Urinary bladder (tissue), 4 donors: Measurements from ENCODE around the gene FAM83B. TPM values are rescaled to one million over a fixed set of nuclear protein-coding genes. Genes with fewer than 3 reads are reported as not detected.

Source experiments
- DNase-seq: peaks from one replicate; pipeline ENCODE4 v3.0.0-alpha.2; 2015; ENCODE audit errors: extremely low spot score
- H3K27ac ChIP-seq: one replicate; pipeline ENCODE4 v1.5.1; 2013; ENCODE audit warnings: low read depth, mild to moderate bottlenecking, moderate library complexity
- H3K36me3 ChIP-seq: one replicate; pipeline ENCODE4 v1.6.1; 2013; ENCODE audit warnings: mild to moderate bottlenecking, moderate library complexity; ENCODE audit not compliant: insufficient read depth
- H3K4me1 ChIP-seq: one replicate; pipeline ENCODE4 v1.6.1; 2013; ENCODE audit warnings: mild to moderate bottlenecking, moderate library complexity; ENCODE audit not compliant: insufficient read depth
- H3K4me3 ChIP-seq: one replicate; pipeline ENCODE4 v1.5.1; 2013; ENCODE audit warnings: low read depth, low read length
- WGBS: extraction: QIAGEN DNeasy Blood & Tissue Kit; methylation state at CpG from one replicate; pipeline ENCODE4 v1.1.7; 2013; 5-methylcytosine and 5-hydroxymethylcytosine counted together
- polyA plus RNA-seq: library from polyadenylated mRNA; stranded (reverse); fragments of 200-250 nt; gene quantifications from one replicate; pipeline ENCODE4 v1.2.3, GENCODE V29; 2013
- total RNA-seq: library from RNA; depleted of rRNA; stranded (reverse); fragments of >200 nt; gene quantifications from one replicate; pipeline ENCODE4 v1.2.3, GENCODE V29; 2014
- donor health status: healthy with polysubstance abuse.
- donor health status: healthy.

FAM83B gene
- total and polyA plus RNA-seq, 2 donors, result 0.72 to 15.7 TPM

DNA sequence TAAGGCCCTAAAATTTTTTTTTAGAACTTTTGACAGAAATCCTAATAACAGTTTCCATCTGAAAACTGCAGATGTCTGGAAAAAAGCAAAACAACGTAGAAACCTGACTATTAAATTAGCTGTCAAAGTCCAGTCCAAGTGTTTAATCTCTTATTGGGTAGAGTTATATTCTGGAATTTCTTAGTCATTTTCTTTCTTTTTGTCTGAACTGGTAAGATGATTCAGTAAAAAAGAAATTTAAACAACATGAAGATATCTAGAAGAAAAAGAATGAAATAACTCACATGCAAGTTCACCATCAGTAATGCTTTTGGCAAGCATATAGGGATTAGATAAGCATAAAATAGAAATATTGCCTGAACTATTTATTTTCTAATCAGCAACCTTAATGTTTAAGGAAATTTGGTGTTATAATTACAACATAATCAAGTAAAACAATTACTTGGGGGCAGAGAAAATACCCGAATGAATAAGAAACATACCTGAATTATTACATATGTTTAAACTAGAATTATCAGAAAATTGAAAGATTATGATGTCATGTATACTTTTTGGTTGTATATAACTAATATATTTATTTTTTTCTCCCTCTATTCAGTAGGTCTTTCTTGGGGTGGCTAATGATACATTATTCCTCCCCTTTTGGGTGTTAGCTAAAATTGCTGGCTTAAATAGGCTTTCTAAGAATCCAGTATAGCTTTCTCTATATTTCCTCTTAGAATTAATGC is 51.1 kb downstream of the FAM83B start:
- Histone ChIP-seq H3K27ac (no peak overlapping the region), H3K4me1 (no peaks in the 10 kb centered on the region), H3K4me3 (no peak overlapping the region), H3K36me3 (no peaks in the 10 kb centered on the region)
- DNase-seq, result no peak
- WGBS, result 65% methylated on average over 2 of the region's 2 CpGs

DNA sequence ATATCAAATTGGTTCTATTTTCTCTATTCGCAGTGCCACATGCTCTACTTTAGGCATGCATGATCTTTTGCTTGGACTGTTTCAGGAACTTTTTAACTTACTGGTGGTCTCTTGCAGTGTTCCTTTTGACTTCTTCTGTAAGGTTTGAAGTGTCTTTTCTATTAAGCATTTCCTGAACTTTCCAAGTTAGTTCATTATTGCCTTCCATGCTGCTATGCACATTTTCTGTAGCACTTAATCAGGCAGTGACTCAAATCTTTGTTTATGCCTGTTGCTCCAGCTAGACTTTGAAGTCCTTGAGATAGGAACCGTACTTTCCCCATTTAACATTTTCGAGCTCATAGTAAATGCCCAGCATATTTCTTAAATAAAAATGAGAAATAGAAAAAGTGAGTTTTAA is 52.2 kb downstream of the FAM83B start:
- Histone ChIP-seq H3K4me1 (no peaks in the 10 kb centered on the region), H3K4me3 (no peak overlapping the region), H3K27ac (no peak overlapping the region), H3K36me3 (no peaks in the 10 kb centered on the region)
- no peak for DNase-seq
- WGBS, result 86% methylated on average over 3 of the region's 3 CpGs

DNA sequence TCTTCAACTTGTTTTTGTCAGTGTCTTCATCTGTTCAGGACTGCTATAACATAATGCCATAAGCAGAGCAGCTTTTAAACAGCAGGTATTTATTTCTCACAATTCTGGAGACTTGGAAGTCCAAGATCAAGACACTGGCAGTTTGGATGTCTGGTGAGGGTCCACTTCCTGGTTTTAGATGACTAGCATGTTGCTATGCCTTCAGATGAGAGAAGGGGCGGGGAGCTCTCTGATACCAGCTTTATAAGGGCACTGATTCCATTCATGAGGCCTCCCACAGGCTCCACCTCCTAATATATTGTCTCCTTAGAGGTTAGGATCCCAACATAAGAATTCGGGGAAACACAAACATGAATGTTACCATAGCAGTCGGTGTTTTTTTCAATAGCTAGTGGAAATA is 52.9 kb downstream of the FAM83B start:
- no peaks in the 10 kb centered on the region for H3K4me1 ChIP-seq
- H3K27ac ChIP-seq, result no peak overlapping the region
- no peak overlapping the region for H3K4me3 ChIP-seq
- H3K36me3 ChIP-seq, result no peaks in the 10 kb centered on the region
- WGBS, result 94% methylated on average over 3 of the region's 3 CpGs
- no peak for DNase-seq

DNA sequence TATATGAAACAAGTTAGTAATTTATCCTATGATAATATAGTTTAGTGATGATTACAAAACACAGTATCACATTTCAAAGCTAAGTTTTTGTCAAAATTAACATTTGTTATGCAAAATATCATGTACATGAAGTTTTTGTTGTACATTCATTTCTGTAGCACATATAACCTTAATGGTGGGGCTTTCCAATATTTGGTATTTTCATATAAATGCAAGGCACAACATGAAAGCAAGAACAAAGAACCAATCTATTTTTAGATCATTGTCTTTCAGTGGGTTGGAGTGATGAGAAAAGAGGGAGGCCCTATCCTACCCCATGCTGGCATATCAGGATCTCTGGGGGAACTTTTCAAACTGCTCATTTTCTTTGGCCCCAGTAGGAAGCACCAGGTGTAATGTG is 53.4 kb downstream of the FAM83B start:
- Histone ChIP-seq H3K36me3 (no peaks in the 10 kb centered on the region), H3K4me3 (no peak overlapping the region), H3K4me1 (no peaks in the 10 kb centered on the region), H3K27ac (no peak overlapping the region)
- no peak for DNase-seq

DNA sequence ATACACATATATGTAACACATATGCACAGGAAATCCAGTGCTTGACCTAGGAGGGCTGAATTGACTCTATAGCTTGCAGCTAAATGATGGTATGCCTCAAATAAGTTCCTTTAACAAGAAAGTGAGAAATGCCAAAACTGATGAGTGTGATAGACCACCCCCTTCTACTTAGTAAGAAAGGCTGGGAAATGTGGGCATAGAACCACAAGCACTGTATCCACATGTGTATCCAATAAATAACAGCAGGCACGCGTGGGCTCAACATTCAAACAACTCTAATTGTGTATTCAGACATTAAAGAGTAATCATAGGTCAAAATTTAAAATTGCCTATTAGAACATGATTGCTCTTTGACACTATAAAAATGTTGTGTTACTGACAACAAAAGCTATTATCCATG is 54.1 kb downstream of the FAM83B start:
- Histone ChIP-seq H3K36me3 (no peaks in the 10 kb centered on the region), H3K27ac (no peak overlapping the region), H3K4me1 (no peaks in the 10 kb centered on the region), H3K4me3 (no peak overlapping the region)
- no peak for DNase-seq
- 86% methylated on average over 2 of the region's 2 CpGs for WGBS

DNA sequence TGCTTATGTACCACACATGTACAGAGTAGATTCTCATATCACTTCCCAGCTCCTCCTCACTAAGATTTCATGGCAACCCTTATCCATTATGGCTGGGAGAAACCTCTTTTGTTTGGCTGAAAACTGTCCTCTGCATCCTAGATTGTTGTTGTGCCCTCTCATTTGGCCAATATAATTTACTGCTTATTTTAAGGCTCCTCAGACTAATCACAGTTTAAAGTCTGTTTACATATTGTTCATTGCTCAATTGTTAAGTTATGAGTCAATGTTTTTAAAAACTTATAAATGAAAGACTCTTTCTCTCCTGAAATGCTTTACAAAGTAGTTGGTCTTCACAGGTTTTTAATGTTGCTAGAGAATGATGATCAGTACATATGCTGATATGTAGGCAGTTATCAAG is 57.3 kb downstream of the FAM83B start:
- H3K27ac ChIP-seq, result no peak overlapping the region
- DNase-seq, result no peak
- H3K4me1 ChIP-seq, result no peaks in the 10 kb centered on the region
- no peak overlapping the region for H3K4me3 ChIP-seq
- H3K36me3 ChIP-seq, result no peaks in the 10 kb centered on the region

DNA sequence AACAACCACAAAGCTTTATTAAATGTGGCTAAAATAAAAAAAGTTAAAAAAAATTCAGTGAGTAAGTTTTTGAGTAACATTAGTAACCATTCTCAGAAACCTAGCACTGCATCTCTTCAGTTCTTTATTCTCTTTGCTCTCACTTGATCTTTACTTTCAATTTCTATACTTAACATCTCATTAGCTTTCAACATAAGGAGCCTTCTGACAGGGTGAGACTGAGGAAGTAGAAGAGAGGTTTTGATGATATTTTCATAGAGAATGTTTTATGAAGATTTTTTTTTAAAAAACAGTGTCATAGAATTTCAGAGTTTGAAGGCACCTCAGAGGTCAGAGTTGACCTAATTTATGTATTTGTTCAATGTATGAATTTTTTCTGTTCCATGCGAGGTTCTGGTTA is 60.8 kb downstream of the FAM83B start:
- no peak overlapping the region for H3K4me3 ChIP-seq
- no peaks in the 10 kb centered on the region for H3K4me1 ChIP-seq
- peaks cover 2% of the 10 kb centered on the region for H3K36me3 ChIP-seq
- no peak for DNase-seq
- H3K27ac ChIP-seq, result no peak overlapping the region
- 82% methylated on average over 1 of the region's 1 CpG for WGBS

DNA sequence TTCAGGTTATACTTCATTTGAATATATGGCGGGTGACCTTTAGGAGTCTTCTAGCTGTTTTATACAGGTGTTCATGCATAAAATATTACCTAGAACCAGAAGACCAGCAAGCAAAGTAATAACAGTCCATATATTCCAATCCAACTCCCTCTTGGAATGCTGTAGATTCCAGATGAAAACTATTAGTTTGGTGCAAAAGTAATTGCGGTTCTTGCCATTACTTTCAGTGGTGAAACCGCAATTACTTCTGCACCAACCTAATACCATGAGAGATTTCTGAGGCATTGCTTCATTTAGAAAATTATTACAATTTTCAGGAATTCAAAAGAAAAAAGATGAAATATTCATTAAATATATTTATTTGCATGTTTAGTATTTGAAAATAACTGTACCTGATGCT is 62.6 kb downstream of the FAM83B start:
- DNase-seq, result no peak
- H3K27ac ChIP-seq, result no peak overlapping the region
- 97% methylated on average over 3 of the region's 3 CpGs for WGBS
- peaks cover 2% of the 10 kb centered on the region for H3K36me3 ChIP-seq
- no peaks in the 10 kb centered on the region for H3K4me1 ChIP-seq
- H3K4me3 ChIP-seq, result no peak overlapping the region

DNA sequence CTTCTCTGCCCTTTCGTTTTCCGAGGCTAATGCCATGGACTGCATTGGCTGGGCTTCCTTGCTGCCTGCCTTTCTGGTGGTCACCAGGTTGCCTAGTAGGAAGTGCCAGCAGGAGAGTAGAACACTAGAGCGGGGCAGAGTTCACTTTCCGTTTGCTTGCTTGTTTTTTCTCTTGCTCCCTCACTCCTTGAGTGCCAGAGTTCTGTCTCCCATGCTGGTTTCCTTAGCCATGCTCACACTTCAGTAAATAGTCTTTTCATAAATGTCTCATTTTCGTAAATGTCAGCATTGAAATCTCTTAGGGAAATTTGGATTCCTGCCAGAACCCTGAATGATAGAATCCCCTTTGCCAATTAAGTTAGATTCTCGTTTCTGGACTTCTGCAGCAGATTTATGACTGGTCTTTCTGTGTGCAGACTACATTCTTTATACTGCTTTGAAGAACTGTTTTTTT is 63.9 kb downstream of the FAM83B start:
- DNase-seq, result peak; percentile 45
- no peak overlapping the region for H3K4me3 ChIP-seq
- H3K4me1 ChIP-seq, result no peaks in the 10 kb centered on the region
- peaks cover 2% of the 10 kb centered on the region for H3K36me3 ChIP-seq
- H3K27ac ChIP-seq, result no peak overlapping the region
- 59% methylated on average over 6 of the region's 6 CpGs for WGBS

DNA sequence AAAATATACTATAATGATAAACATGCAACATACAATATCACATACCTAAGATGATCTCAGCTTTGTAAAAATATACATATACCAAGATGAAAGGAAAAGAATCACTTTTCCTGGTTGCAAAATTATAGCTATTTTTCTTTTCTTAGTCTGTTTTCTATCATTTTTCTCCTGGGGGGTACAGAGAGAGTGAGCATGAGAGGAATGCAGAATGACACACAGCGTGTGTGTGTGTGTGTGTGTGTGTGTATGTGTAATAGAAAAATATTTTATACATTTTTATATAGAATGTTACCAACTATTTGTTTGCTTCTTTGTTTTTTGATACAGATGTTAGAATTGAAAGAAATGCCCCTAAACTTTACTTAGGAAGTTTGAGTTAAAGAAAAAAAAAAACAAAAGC is 64.3 kb downstream of the FAM83B start:
- no peaks in the 10 kb centered on the region for H3K4me1 ChIP-seq
- no peak overlapping the region for H3K27ac ChIP-seq
- no peak for DNase-seq
- H3K36me3 ChIP-seq, result peaks cover 2% of the 10 kb centered on the region
- H3K4me3 ChIP-seq, result no peak overlapping the region
- 46% methylated on average over 1 of the region's 1 CpG for WGBS

DNA sequence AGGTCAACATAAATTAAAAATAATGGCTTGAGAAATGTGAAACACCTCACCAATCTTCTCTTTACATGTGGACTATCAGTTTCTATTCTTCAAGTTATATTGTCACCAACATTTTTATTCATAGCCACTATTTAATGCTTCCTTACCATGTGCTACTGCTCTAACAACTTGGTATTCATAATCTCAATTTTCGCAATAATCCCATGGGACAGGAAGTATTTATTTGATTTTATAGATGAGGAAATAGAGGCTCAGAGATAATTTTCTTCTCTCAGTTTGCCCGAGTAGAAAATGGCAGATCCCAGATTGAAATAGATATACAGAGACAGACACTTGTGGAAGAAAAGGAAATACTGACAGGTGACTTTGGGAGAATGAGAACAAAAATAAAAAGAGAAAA is 66.6 kb downstream of the FAM83B start:
- no peaks in the 10 kb centered on the region for H3K4me1 ChIP-seq
- 78% methylated on average over 2 of the region's 2 CpGs for WGBS
- DNase-seq, result no peak
- H3K27ac ChIP-seq, result no peak overlapping the region
- H3K36me3 ChIP-seq, result peaks cover 2% of the 10 kb centered on the region
- no peak overlapping the region for H3K4me3 ChIP-seq

DNA sequence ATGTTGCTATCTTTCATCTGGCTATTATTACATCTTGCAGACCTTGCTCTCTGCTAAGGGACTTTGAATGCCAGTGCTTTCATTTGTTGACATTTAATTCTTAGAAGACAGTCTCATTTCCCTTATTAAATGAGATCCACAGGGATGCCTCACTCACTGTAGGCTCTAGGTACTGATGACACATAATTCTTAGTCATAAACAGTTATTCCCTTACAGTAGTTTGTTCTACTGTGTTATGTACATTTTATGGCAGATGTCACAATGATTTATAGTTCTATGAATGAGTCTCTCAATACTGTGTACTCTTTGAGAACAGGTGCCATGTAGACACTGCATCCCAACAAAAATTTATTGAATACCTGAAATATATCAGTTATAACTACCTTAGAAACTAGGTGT is 70.3 kb downstream of the FAM83B start:
- DNase-seq, result no peak
- H3K27ac ChIP-seq, result no peak overlapping the region
- no peak overlapping the region for H3K4me3 ChIP-seq

DNA sequence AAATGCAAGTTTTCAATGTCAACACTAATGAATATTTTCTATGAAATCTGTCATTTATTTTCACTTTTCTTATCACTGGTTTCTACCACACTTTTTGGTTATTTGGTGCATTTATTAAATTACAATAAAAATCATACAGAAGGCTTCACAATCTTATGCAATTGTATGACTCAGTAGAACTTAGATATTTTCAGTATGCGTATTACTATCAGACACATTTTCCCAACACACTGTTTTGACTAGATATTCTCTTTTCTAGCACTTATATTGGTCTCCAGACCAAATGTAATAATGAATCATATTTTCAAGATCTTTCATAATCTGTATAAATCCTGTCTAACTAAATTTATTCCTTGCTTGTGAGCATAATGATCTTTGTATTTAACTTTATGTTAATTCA is 74.1 kb downstream of the FAM83B start:
- no peak for DNase-seq
- WGBS, result 98% methylated on average over 1 of the region's 1 CpG
- Histone ChIP-seq H3K4me3 (no peak overlapping the region), H3K27ac (no peak overlapping the region), H3K4me1 (no peaks in the 10 kb centered on the region), H3K36me3 (no peaks in the 10 kb centered on the region)

More for the DNA sequence above, 70.3 kb downstream of the FAM83B start:
- Histone ChIP-seq H3K36me3 (no peaks in the 10 kb centered on the region), H3K4me1 (no peaks in the 10 kb centered on the region)

DNA sequence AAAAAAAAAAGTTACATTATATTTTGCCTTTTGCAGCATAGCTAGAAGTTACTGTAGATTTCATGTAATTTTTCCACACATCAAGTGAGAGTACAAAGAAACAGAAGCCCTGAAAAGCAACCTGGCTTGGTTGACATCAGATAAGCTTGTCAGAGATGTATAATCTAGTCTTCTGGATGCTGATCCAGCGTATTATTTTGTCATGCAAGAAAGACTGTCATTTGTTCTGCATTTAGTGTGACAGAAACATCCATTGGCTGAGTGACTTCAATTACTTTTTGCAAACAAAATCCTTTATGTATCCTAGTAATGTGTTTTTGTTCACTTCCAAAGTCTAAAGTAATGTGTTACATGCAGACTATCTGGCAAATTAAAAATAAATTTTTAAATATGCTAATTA is 75.3 kb downstream of the FAM83B start:
- Histone ChIP-seq H3K27ac (no peak overlapping the region), H3K4me3 (no peak overlapping the region), H3K36me3 (no peaks in the 10 kb centered on the region), H3K4me1 (no peaks in the 10 kb centered on the region)
- WGBS, result 69% methylated on average over 1 of the region's 1 CpG
- no peak for DNase-seq
